CD1c-positive myeloid dendritic cell (primary cell): ENCODE data around the gene ATP6V1G3.
"Not testable (repeated sequence)": the region's sequence is repeated elsewhere in the genome, so short reads cannot be mapped to it uniquely, and the experiment has no call there.

ENCODE experiments used
- DNase-seq: peaks from one replicate; pipeline ENCODE4 v3.0.0-alpha.2; 2016; ENCODE audit errors: extremely low spot score

The ATP6V1G3 gene

GRCh38 chr1:198496216-198497143, 44.0 kb downstream of the ATP6V1G3 start:
- no peak for DNase-seq

DNA sequence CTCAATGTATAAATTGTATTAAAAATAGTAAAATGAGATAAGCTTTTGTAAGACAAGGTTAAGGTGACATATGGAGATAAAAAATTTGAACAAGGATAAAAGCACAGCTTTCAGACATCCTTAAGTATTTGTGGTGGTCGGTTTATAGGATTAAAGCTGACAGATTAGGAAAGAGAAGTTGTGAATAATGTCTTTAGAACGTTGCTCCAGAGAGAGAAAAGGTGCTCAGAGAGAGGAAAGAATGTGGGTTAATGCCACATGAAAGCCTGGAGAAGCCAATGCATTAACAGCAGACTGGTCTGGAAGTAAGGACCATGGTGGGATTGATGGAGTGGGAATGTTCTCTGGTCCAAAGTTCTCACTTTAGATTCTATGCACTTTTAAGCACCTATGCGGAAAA, 44.8 kb downstream of the ATP6V1G3 start:
- no peak for DNase-seq

DNA sequence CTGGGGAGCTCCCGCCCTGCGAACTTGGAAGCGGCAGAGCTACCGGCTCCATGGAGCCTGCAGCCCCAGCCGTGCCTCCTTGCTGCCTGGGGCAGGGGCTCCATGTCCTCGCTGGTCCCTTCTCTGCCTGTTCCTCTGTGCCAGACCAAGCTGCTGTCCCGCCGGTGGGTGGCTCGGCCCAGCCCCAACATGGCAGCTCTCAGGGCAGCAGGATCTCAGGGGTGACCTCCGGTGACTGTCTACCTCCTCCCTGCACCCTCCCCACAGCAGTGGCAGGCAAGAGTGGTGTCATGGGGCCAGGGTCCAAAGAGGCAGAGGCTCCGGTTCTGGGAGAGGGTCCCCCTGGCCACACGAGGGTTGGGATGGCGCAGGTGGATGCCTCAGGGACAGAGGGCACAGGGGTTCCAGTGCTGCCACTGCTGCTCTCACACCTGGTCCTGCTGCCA, 45.8 kb downstream of the ATP6V1G3 start:
- no peak for DNase-seq

DNA sequence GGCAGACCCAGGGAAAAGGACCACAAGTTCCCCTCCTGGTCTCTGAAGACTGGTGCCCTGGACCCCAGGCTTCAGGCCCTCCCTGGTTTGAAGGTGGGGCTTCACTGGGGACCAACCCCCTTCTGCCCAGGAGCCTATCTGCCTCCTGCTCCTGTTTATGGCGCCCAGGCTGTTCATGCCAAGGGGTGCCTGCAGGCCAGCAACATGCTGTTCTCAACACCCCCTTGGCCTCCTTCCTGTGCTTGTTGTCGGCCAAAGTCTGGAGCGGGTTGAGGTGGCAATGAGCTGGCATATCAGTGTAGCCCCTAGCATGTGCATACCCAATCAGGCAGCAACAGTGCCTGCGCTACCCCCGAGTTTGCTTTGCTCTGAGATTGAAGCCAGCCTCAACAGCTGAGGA, 46.3 kb downstream of the ATP6V1G3 start:
- no peak for DNase-seq

DNA sequence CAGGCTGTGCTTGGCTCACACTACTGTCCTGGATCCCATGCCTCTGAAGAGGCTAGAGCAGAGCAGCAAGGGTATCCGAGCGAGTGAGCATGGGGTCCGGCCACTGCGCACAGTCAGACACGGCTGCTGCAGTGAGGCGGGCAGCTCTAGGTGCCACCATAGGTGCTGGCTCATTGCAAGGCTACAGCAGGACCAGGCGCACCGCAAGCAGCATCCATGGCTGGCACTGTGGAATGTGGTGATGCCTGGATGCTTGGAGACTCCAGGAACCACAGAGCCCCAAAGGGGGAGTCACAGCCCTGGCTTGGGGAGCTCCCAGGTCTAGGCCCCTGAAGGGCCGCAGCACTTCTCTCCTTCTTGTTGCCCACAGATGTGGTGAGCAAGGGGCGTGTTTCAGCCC, 47.2 kb downstream of the ATP6V1G3 start:
- DNase-seq: no peak

- DNase-seq: no peak
These were observed 47.6 kb downstream of the ATP6V1G3 start for GRCh38 chr1:198492872-198493271.

- DNase-seq: no peak
These were observed 48.9 kb downstream of the ATP6V1G3 start for GRCh38 chr1:198491596-198491995.

- DNase-seq: no peak
These were observed 49.5 kb downstream of the ATP6V1G3 start for GRCh38 chr1:198491028-198491427.

GRCh38 chr1:198490224-198490623, 50.3 kb downstream of the ATP6V1G3 start:
- DNase-seq: no peak

GRCh38 chr1:198486903-198487302, 53.6 kb downstream of the ATP6V1G3 start:
- DNase-seq: no peak

- DNase-seq: no peak
These were observed 56.8 kb downstream of the ATP6V1G3 start for GRCh38 chr1:198483645-198484044.

DNA sequence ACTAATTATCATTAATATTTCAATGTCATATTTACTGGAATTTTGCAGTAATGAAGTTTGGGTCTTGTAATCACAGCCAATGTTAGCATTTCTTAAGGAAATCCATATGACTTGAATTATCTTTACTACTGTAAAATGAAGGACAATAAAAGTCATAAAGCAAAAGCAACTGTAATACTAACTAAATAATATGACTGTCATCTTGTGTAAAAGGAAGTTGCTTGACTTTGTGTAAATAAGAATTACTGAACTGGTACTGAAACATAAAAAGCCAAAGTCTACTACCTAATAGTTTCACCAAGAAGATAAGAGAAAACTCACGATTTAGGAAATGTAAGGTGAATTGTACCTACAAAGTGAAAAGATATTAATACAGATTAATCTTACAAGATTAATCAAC, 57.5 kb downstream of the ATP6V1G3 start:
- DNase-seq: no peak

- DNase-seq: no peak
These were observed 58.8 kb downstream of the ATP6V1G3 start for GRCh38 chr1:198481661-198482060.

DNA sequence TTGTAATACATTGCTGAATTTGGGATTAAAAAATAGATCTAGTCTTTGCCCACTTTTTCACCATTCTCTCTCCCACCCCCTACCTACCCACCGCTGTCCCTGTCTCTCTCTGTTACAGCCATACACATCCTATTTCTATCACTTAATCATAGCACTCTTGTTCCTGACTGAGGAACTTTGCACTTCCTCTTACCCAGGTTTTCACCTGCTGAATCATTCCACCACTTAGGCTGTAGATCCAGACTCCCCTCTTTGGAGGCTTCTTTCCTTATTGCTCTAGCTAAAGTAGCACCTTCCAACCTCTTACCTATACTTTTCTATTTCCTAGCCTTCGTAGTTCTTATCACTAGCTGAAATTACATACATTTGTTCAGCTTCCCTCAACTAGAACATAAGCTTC, 59.6 kb downstream of the ATP6V1G3 start:
- DNase-seq: no peak

DNA sequence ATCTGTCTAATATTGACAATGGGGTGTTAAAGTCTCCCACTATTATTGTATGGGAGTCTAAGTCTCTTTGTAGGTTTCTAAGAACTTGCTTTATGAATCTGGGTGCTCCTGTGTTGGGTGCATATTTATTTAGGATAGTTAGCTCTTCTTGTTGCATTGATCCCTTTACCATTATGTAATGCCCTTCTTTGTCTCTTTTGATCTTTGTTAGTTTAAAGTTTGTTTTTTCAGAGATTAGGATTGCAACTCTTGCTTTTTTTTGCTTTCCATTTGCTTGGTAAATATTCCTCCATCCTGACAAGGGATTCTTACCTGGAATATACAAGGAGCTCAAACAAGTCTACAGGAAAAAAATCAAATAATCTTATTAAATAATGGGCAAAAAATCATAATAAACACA, 63.1 kb downstream of the ATP6V1G3 start:
- not testable (repeated sequence) for DNase-seq
